Measurements from ENCODE around the gene HTR4. TPM values are rescaled to one million over a fixed set of nuclear protein-coding genes. Genes with fewer than 3 reads are reported as not detected.

HTR4 gene
- total RNA-seq (2022; extraction: Qiagen RNA extraction), result not detected in 5 replicates

GRCh38 chr5:148653836-148654781, at the start of gene HTR4:
Gene HTR4 (minus strand): TSS chr5:148654527. CDS start chr5:148637014, 17,513 bp downstream.

Other genes starting within 250 kb of the HTR4 start
- gene ADRB2, start 172.1 kb upstream of the HTR4 start, total RNA-seq (2022; extraction: Qiagen RNA extraction), result 1.3 to 1.6 TPM (median 1.3 TPM) in 5 replicates